Endothelial cell of umbilical vein (primary cell): Measurements from ENCODE around the gene GNG8. TPM values are rescaled to one million over a fixed set of nuclear protein-coding genes. Genes with fewer than 3 reads are reported as not detected.

ENCODE experiments used
- BruUV-seq: library from RNA; stranded (reverse); fragments of 400-500 nt; replicated peaks from 2 replicates; lab custom pipeline; 2021; lab: Mats Ljungman, UMichigan
- CTCF ChIA-PET: fragments of 300-600, 350-600 bp; sonication (Branson Sonifier 250); formaldehyde crosslinking; loops from one replicate; lab custom pipeline; 2021; ENCODE audit warnings: antibody characterized with exemption, inconsistent platforms; lab: Charles Lee
- POLR2A ChIA-PET: fragments of 300-600, 350-600 bp; sonication (Branson Sonifier 250); formaldehyde crosslinking; loops from one replicate; lab custom pipeline; 2021; ENCODE audit warnings: antibody characterized with exemption, inconsistent platforms; lab: Charles Lee
- DNase-seq: peaks from one replicate; pipeline ENCODE4 v3.0.0-alpha.2; 2011; ENCODE audit warnings: low read depth, low spot score
- FAIRE-seq: peaks from 2 replicates; lab custom pipeline; 2011; peaks lifted over from hg19 to GRCh38; lab: Jason Lieb, UNC
- H2AFZ ChIP-seq: 2 replicates; pipeline ENCODE4 v1.6.0; 2012; ENCODE audit warnings: low read depth, low read length, control low read depth, inconsistent platforms
- H3K27ac ChIP-seq: 2 replicates; pipeline ENCODE4 v1.5.1; 2011; ENCODE audit warnings: low read depth, mild to moderate bottlenecking, control low read depth, low read length, moderate library complexity; ENCODE audit not compliant: insufficient read depth
- H3K27me3 ChIP-seq, 2 experiments: 2 replicates each; pipeline versions ENCODE4 v1.6.0 to v1.6.1; 2011; ENCODE audit warnings: low read length in 2 of 2, mixed read lengths in 1 of 2; ENCODE audit not compliant: control insufficient read depth in 2 of 2, insufficient read depth in 2 of 2
- H3K36me3 ChIP-seq, 2 experiments: 2 replicates in 1 of 2; 3 replicates in 1 of 2; pipeline ENCODE4 v1.5.1; 2011; ENCODE audit warnings: low read length in 2 of 2, mild to moderate bottlenecking in 1 of 2, moderate library complexity in 1 of 2; ENCODE audit not compliant: control insufficient read depth in 2 of 2, insufficient read depth in 2 of 2; ENCODE audit errors: extremely low read depth in 1 of 2
- H3K4me1 ChIP-seq: 3 replicates; pipeline ENCODE4 v1.5.1; 2011; ENCODE audit warnings: mild to moderate bottlenecking, low read length; ENCODE audit not compliant: control insufficient read depth, insufficient read depth; ENCODE audit errors: extremely low read depth
- H3K4me2 ChIP-seq: 2 replicates; pipeline ENCODE4 v1.6.1; 2011; ENCODE audit warnings: low read length, control low read depth, mixed read lengths; ENCODE audit not compliant: insufficient read depth
- H3K4me3 ChIP-seq, 3 experiments: fragments of 200-600 bp in 1 of 3; sonication (generic), shearing (Covaris generic) in 1 of 3; replicated peaks in 1 of 3; 2 replicates each; pipeline ENCODE4 v1.5.1; 2011 to 2016; ENCODE audit warnings: control low read depth in 3 of 3, low read length in 3 of 3, mild to moderate bottlenecking in 2 of 3, inconsistent platforms in 1 of 3, low read depth in 1 of 3, moderate library complexity in 1 of 3; ENCODE audit not compliant: insufficient read depth in 1 of 3
- H3K79me2 ChIP-seq: 2 replicates; pipeline ENCODE4 v1.6.0; 2012; ENCODE audit warnings: low read length, inconsistent platforms; ENCODE audit not compliant: control insufficient read depth, insufficient read depth
- H3K9ac ChIP-seq: replicated peaks from 2 replicates; pipeline ENCODE3; 2011; ENCODE audit warnings: low read length, control low read depth; ENCODE audit not compliant: insufficient read depth; ENCODE audit errors: extremely low read depth
- H3K9me1 ChIP-seq: replicated peaks from 3 replicates; pipeline ENCODE4 v1.6.0; 2011; ENCODE audit warnings: mild to moderate bottlenecking, low read length; ENCODE audit not compliant: control insufficient read depth, insufficient read depth; ENCODE audit errors: extremely low read depth
- H3K9me3 ChIP-seq: replicated peaks from 2 replicates; pipeline ENCODE4 v1.5.1; 2012; ENCODE audit warnings: low read length, inconsistent platforms; ENCODE audit not compliant: control insufficient read depth, insufficient read depth
- H4K20me1 ChIP-seq: replicated peaks from 2 replicates; pipeline ENCODE3; 2011; ENCODE audit warnings: mild to moderate bottlenecking, low read length; ENCODE audit not compliant: control insufficient read depth, insufficient read depth; ENCODE audit errors: extremely low read depth
- EZH2 ChIP-seq: IDR thresholded peaks from 2 replicates; pipeline ENCODE4 v1.6.1; 2012; ENCODE audit warnings: borderline replicate concordance, low read depth, mild to moderate bottlenecking, moderate library complexity, low read length, inconsistent platforms; ENCODE audit not compliant: severe bottlenecking
- FOS ChIP-seq: IDR thresholded peaks from 2 replicates; pipeline ENCODE4 v1.6.1; 2011; ENCODE audit warnings: mild to moderate bottlenecking, low read length, moderate library complexity, borderline replicate concordance; ENCODE audit not compliant: insufficient read depth
- GATA2 ChIP-seq: IDR thresholded peaks from 2 replicates; pipeline ENCODE4 v1.7.0; 2011; ENCODE audit warnings: low read depth, mild to moderate bottlenecking, moderate library complexity, mixed read lengths, low read length; ENCODE audit not compliant: insufficient read length, insufficient read depth
- JUN ChIP-seq: IDR thresholded peaks from 2 replicates; pipeline ENCODE4 v1.6.1; 2011; ENCODE audit warnings: borderline replicate concordance, low read depth; ENCODE audit not compliant: insufficient read length, insufficient read depth
- MYC ChIP-seq: IDR thresholded peaks from one replicate; pipeline ENCODE4 v1.6.1; 2011; ENCODE audit warnings: mild to moderate bottlenecking, low read depth, low read length
- POLR2A ChIP-seq: IDR thresholded peaks from 2 replicates; pipeline ENCODE4 v1.6.1; 2012; ENCODE audit warnings: low read depth, mild to moderate bottlenecking, control low read depth, low read length
- POLR2AphosphoS5 ChIP-seq: IDR thresholded peaks from 2 replicates; pipeline ENCODE4 v1.6.1; 2012; ENCODE audit warnings: low read depth, mild to moderate bottlenecking, control low read depth, low read length, moderate library complexity; ENCODE audit not compliant: insufficient read depth
- dilution Hi-C: fragments of 300-500 bp; cut with MboI; formaldehyde crosslinking; loops from one replicate; pipeline ENCODE4 v1.15.0; 2019; ENCODE audit warnings: low sequenced_read_pairs; ENCODE audit not compliant: extremely low pct_ligation_motif_present
- intact Hi-C: fragments of 100-400 bp; cut with micrococcal nuclease; formaldehyde crosslinking; loops from one replicate; pipeline ENCODE4 v1.10.0; 2022
- polyA plus RNA-seq, 4 experiments: library from polyadenylated mRNA; depleted of rRNA in 3 of 4; stranded (reverse) in 3 of 4; unstranded in 1 of 4; fragments of >200 nt; gene quantifications; 2 replicates each; pipeline versions ENCODE4 v1.2.1 to v1.2.3, GENCODE V29; 2011 to 2012; ENCODE audit warnings: missing spikeins in 1 of 4
- total RNA-seq: library from RNA; stranded (reverse); gene quantifications from 2 replicates; pipeline ENCODE4 v1.2.3, GENCODE V29; 2021
- TF ChIP-seq, protein P1 (sequence below), 2 donors: IDR thresholded peaks; 1 replicate in 1 of 2; 2 replicates in 1 of 2; pipeline ENCODE4 v1.5.1; 2011; ENCODE audit warnings: low read length in 2 of 2, mild to moderate bottlenecking in 2 of 2, moderate library complexity in 2 of 2, control low read depth in 1 of 2, inconsistent platforms in 1 of 2, low read depth in 1 of 2; ENCODE audit not compliant: insufficient read depth in 1 of 2; ENCODE audit errors: extremely low read depth in 1 of 2
- TF ChIP-seq, protein P2 (sequence below): IDR thresholded peaks from 2 replicates; pipeline ENCODE4 v1.6.1; 2011; ENCODE audit not compliant: insufficient read depth, insufficient read length

The GNG8 gene
- total and polyA plus RNA-seq, 2 donors (not counting 3 experiments of a cell fraction or from before 2014, with no cell fraction given) = not detected

DNA sequence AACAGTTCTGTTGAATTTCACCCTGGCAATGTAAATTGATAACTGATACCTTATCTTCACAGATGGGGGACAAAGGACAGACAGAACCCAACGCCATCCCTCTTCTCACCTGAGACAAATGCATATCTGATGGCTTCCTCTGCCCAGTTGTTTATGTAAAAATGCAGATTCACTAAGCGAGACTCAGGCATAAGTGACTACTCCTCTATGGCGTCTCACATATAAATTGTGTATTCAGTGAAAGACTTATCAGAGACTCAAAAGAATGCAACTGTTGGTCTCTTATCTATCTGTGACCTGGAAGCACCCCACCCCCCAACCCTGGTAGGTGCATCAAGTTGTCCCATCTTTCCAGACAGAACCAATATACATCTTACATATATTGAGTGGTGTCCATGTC, 48.1 kb downstream of the GNG8 start:
- Histone ChIP-seq H3K36me3 (no peaks in the 10 kb centered on the region), H3K4me3 (no peak overlapping the region), H3K9ac (no peak overlapping the region), H3K9me1 (no peaks in the 10 kb centered on the region), H3K4me2 (no peak overlapping the region), H3K9me3 (no peaks in the 10 kb centered on the region), H3K27me3 (no peaks in the 10 kb centered on the region), H3K27ac (no peak overlapping the region), H3K4me1 (no peaks in the 10 kb centered on the region), H4K20me1 (no peaks in the 10 kb centered on the region), H3K79me2 (no peaks in the 10 kb centered on the region), H2AFZ (no peak overlapping the region)
- intact Hi-C loops (no loop called here), dilution Hi-C loops (no loop called here)
- ChIA-PET POLR2A (no interaction called here), CTCF (interaction anchor here (1.1 to 1.9 kb wide), 2 partner anchors 8 to 10 kb away, joined by 3 to 9 read pairs; no protein-coding TSS in a partner anchor)
- no peak for FAIRE-seq
- no peak for DNase-seq
- BruUV-seq = no TSS peak
- TF ChIP-seq MYC (no peak), EZH2 (no peak), GATA2 (no peak), POLR2A (no peak)

DNA sequence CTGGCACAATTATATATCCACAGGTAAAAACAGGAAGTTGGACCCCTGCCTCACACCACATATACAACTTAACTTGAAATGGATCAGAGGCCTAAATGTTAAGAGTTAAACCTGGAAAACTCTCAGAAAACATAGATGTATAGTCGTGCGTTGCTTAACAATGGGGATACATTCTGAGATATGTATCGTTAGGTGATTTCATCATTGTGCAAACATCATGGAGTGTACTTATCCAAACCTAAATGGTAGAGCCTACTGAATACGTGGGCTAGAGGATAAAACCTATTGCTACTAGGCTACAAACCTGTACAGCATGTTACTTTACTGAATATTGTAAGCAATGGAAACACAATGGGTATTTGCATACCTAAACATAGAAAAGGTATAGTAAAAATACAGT, 49.7 kb downstream of the GNG8 start:
- no peak overlapping the region for H2AFZ ChIP-seq
- no peaks in the 10 kb centered on the region for H3K9me3 ChIP-seq
- H4K20me1 ChIP-seq = no peaks in the 10 kb centered on the region
- CTCF ChIA-PET = no interaction called here
- no TSS peak for BruUV-seq
- H3K27ac ChIP-seq = no peak overlapping the region
- no peak for FAIRE-seq
- no peak for DNase-seq
- no peaks in the 10 kb centered on the region for H3K79me2 ChIP-seq
- dilution Hi-C loops (no loop called here), intact Hi-C loops (no loop called here)
- H3K27me3 ChIP-seq = peaks cover 0 to 2% of the 10 kb centered on the region in 2 experiments
- no peaks in the 10 kb centered on the region for H3K36me3 ChIP-seq
- H3K9ac ChIP-seq = no peak overlapping the region
- H3K4me2 ChIP-seq = no peak overlapping the region
- TF ChIP-seq JUN (no peak), GATA2 (no peak), EZH2 (no peak), MYC (no peak), POLR2A (no peak), POLR2AphosphoS5 (no peak), FOS (no peak)
- TF ChIP-seq, protein P1, sequence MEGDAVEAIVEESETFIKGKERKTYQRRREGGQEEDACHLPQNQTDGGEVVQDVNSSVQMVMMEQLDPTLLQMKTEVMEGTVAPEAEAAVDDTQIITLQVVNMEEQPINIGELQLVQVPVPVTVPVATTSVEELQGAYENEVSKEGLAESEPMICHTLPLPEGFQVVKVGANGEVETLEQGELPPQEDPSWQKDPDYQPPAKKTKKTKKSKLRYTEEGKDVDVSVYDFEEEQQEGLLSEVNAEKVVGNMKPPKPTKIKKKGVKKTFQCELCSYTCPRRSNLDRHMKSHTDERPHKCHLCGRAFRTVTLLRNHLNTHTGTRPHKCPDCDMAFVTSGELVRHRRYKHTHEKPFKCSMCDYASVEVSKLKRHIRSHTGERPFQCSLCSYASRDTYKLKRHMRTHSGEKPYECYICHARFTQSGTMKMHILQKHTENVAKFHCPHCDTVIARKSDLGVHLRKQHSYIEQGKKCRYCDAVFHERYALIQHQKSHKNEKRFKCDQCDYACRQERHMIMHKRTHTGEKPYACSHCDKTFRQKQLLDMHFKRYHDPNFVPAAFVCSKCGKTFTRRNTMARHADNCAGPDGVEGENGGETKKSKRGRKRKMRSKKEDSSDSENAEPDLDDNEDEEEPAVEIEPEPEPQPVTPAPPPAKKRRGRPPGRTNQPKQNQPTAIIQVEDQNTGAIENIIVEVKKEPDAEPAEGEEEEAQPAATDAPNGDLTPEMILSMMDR (IDR thresholded peaks at IDR 0.05; ENCODE audit: extremely low read depth in 1 of 2, insufficient read depth in 1 of 2, low read depth in 1 of 2, low read length in 2 of 2) = no peak
- TF ChIP-seq, protein P2, sequence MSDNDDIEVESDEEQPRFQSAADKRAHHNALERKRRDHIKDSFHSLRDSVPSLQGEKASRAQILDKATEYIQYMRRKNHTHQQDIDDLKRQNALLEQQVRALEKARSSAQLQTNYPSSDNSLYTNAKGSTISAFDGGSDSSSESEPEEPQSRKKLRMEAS = no peak
- H3K4me1 ChIP-seq = no peaks in the 10 kb centered on the region
- POLR2A ChIA-PET = no interaction called here
- H3K9me1 ChIP-seq = no peaks in the 10 kb centered on the region
- H3K4me3 ChIP-seq = no peak overlapping the region
